ENCODE data around the gene WEE2.
"Not testable (repeated sequence)": the region's sequence is repeated elsewhere in the genome, so short reads cannot be mapped to it uniquely, and the experiment has no call there.

WEE2 gene

GRCh38 chr7:141708351-141708750, at the start of gene WEE2:
TSS of gene WEE2 (plus strand) at chr7:141708353. CDS start at chr7:141708759, 406 bp downstream.
- DNase-seq, result no peak

DNA sequence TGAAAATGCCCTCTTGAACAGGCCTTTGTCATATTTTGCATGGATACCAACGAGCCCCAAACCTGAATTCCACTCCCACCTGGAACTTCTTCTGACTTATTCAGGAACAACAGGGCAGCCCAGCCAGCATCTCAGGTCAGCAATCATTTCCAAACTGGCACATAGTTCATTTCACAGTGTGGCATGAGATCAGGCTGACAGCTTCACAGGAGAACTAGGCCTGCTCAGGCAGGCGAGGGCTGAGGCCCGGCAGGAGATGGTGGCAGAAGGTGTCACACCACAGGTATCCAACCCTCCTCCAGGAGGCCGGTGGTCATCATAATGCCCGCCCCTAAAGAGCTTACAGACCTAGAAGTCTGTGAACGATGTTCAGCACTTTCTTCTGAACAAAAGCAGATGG, 48.7 kb upstream of the WEE2 start:
- no peak for DNase-seq

- DNase-seq, result no peak
These were observed 47.9 kb upstream of the WEE2 start for GRCh38 chr7:141660259-141660658.

GRCh38 chr7:141663081-141663849, 44.9 kb upstream of the WEE2 start:
- no peak for DNase-seq

DNA sequence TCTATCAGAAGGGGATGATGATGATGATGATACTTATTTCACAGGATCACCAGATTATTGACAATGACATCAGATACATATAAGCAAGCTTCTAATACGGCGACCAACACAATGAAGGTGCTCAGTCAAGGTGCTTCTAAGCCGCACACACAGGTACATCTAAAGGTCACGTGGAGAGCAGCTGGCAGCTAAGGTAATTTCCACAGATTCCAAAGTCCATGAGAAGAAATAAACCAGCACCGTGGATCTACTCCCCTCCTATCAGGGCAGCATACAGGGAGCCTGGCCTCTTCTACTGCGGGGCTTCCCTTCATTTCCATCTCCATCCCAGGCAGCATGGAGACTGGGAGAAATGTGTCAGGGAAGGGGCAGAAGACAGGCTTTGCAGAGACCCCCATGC, 43.7 kb upstream of the WEE2 start:
- DNase-seq, result no peak

DNA sequence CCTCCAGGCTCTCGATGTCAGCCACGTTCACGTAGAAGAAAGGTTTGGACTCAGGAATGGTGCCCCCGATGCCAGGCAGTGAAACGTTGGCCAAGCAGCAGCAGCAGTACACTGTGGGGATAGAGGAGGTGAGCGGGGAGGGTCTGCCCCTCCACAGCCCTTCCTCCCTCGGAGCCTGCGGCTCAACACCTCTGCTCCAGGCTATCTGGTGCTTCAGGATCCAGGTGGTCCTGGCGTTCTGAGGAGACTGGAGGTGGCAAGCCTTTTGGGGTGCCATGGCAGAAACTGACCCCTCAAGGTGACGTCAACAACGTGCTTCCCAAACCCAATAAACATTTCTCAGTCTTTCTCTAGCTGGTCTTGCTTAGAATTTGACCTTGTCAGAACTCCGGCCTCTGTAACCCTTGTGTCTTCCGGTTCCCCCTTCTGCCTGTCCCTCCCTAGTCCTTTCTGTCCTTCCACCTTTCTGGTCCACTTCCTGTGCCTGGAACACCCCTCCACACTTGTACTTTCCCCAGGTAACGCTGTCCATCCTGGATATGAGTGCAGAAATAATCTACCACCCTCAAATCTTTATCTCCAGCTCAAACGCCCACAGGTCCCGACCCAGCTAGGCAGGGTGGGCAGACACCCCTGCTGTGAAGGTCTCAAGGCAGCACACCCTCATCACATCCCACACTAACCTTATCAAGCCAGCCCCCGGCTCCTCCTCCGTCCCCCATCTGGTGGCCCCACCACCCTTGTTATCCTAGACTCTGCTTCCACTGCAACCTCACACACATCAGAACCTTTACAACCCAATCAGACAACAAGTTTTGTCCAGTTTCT, 42.7 kb upstream of the WEE2 start:
- DNase-seq, result no peak

DNA sequence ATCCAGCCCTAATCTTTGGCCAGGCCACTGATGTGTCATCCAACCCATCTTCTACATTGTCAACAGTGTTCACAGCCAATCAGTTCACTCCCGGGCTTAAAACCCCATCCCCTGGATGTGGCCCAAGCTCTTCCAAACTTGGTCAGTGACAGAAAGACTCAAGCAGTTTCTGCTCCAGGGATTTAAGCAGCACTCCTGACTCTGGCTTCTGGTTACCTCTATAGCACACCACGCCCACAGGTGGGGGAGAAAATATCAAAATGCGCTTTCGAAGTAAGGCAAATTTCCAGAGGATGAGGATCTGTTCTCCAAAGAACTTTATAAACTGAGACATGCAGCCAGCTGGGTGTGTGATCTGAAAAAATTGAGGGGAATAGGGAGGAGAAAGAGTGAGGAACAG, 42.1 kb upstream of the WEE2 start:
- DNase-seq, result no peak

GRCh38 chr7:141668853-141669252, 39.3 kb upstream of the WEE2 start:
- no peak for DNase-seq

- DNase-seq, result no peak
These were observed 36.3 kb upstream of the WEE2 start for GRCh38 chr7:141671705-141672496.

GRCh38 chr7:141673346-141673745, 34.8 kb upstream of the WEE2 start:
- DNase-seq, result no peak

DNA sequence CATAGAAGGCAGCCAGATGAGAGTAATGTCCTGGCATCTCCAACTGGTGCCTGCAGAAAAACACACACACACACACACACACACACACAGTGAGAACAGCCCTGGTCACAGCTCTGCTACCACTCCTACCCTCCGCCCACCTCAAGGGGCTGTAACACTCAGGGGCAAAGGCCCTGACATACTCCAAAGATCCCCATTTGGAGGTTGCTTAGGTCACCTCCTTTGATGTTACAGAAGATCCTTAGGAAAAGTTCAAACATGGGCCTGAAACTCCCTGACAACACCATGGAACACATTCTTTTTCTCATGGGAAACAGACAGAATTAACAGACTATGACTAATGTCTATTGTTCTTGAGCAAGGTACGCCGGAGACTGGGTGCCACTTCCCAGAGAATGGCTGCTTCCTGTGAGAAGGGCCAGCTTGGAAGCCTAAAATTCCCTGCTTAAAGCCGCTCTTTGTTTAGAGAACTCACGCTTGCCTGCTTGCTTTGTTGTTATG, 33.9 kb upstream of the WEE2 start:
- no peak for DNase-seq

- no peak for DNase-seq
These were observed 33.5 kb upstream of the WEE2 start for GRCh38 chr7:141674702-141675101.

DNA sequence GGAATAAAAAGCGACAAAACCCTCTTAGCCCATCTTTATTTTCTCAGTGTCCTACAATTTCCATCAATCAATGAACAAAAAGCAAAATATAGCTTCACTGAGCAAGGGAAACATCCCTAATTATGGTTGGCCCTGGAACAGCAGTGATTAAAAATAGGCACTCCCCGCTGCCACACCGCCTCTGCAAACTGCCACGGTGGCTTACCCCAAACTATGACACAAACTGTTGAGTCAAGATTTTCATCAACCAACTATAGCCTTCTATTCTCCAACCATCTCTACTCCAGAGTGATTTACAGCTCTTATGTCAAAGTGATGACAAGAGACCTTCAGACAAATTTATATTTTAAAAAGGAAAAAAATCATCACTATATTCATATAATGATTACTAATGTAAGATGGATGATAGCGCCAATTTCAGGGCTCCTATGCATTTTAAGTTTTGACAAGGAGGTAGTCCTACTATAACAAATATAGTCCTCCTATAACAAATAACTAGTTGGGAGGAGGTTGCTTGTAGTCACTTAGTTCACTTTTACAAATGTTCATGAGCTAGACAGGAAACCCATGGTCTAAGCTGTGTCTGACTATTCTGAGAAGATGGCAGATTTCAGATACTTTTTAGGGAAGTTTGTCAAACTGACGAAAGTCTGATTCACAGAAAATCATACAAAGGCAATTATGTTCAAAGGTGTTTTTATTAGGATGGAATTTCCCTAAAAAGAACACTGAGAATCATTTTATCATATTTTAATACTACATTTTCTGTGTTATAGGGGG, 32.5 kb upstream of the WEE2 start:
- no peak for DNase-seq

- no peak for DNase-seq
These were observed 31.5 kb upstream of the WEE2 start for GRCh38 chr7:141676618-141677017.

- DNase-seq, result no peak
These were observed 29.1 kb upstream of the WEE2 start for GRCh38 chr7:141679014-141679413.

- DNase-seq, result no peak
These were observed 22.7 kb upstream of the WEE2 start for GRCh38 chr7:141685285-141686023.

- no peak for DNase-seq
These were observed 22.1 kb upstream of the WEE2 start for GRCh38 chr7:141686074-141686473.

DNA sequence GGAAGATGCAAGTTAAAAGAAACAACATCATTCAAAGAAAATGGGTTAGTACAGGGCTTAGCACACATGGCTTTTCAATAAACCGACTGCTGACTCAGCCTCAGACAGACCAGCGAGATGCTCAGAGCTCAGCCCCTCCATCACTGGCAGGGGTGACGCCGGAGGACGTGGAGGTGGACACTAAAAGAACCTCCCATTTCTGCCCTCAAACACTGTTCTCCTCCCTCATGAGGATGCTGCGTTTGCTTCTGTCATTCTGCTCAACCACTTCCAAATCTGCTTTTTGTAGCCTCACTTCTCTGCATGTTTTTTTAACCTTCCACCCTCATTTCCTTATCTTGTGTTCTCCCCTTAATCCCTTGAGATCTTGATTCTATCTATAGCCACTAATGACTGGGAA, 21.5 kb upstream of the WEE2 start:
- DNase-seq, result no peak

GRCh38 chr7:141688043-141688442, 20.1 kb upstream of the WEE2 start:
- DNase-seq, result no peak

DNA sequence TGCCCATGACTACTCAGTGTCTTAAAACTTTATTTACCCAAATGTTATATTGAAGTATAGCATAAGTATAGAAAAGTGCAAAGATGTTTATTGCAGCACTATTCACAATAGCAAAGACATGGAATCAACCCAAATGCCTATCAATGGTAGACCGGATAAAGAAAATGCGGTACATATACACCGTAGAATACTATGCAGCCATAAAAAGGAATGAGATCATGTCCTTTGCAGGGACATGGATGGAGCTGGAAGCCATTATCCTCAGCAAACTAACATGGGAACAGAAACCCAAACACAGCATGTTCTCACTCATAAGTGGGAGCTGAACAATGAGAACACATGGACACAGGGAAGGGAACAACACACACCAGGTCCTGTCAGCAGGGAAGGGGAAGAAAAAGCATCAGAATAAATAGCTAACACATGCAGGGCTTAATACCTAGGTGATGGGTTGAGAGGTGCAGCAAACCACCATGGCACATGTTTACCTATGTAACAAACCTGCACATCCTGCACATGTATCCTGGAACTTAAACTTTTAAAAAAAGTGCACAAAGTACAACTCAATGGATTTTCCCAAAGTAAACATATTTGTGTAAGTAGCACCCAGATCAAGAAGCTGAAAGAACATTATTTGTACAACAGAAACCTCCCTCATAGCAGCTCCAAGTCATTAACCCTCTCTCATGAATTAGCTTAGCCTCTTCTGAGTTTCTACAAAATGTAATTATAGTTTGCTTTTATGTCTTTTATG, 18.9 kb upstream of the WEE2 start:
- DNase-seq, result not testable (repeated sequence)

GRCh38 chr7:141691540-141691939, 16.6 kb upstream of the WEE2 start:
- no peak for DNase-seq

Data from SW 1271 (cell line).